SK-MEL-5 (cell line): ENCODE data around the gene UST. TPM values are rescaled to one million over a fixed set of nuclear protein-coding genes. Genes with fewer than 3 reads are reported as not detected.
"Not testable (repeated sequence)": the region's sequence is repeated elsewhere in the genome, so short reads cannot be mapped to it uniquely, and the experiment has no call there.

Source experiments
- DNase-seq: peaks from one replicate; pipeline ENCODE4 v3.0.0-alpha.2; 2016; ENCODE audit warnings: low read depth, low spot score
- in situ Hi-C: cut with HindIII; loops from 2 replicates; pipeline ENCODE4 v1.10.0; 2016; ENCODE audit warnings: low sequenced_read_pairs, high pct_unique_total_duplicates, low pct_unique_long_range_greater_than_20kb
- total RNA-seq: library from RNA; depleted of rRNA; stranded (reverse); fragments of >200 nt; shearing (Covaris generic); gene quantifications from 2 replicates; pipeline ENCODE4 v1.2.3, GENCODE V29; 2014

UST gene
- total RNA-seq, 1 experiment from 2014 or later = 15.0 TPM

- in situ Hi-C loops = no loop called here
- no peak for DNase-seq
These were observed 144.6 kb downstream of the UST start for GRCh38 chr6:148891405-148891783.

GRCh38 chr6:148892247-148892646 is 145.4 kb downstream of the UST start:
- in situ Hi-C loops = no loop called here
- DNase-seq = no peak

- in situ Hi-C loops = no loop called here
- DNase-seq = no peak
These were observed 146.2 kb downstream of the UST start for GRCh38 chr6:148893073-148893472.

GRCh38 chr6:148893481-148893880 is 146.7 kb downstream of the UST start:
- in situ Hi-C loops = no loop called here
- DNase-seq = no peak

GRCh38 chr6:148898376-148899014 is 151.7 kb downstream of the UST start:
- DNase-seq = no peak
- in situ Hi-C loops = no loop called here

GRCh38 chr6:148904896-148905870 is 158.4 kb downstream of the UST start:
- no peak for DNase-seq
- in situ Hi-C loops = no loop called here

- DNase-seq = no peak
- in situ Hi-C loops = no loop called here
These were observed 159.1 kb downstream of the UST start for GRCh38 chr6:148905901-148906300.

- no peak for DNase-seq
- in situ Hi-C loops = no loop called here
These were observed 159.6 kb downstream of the UST start for GRCh38 chr6:148906386-148906785.

GRCh38 chr6:148907573-148907972 is 160.7 kb downstream of the UST start:
- DNase-seq = no peak
- in situ Hi-C loops = no loop called here

- in situ Hi-C loops = no loop called here
- no peak for DNase-seq
These were observed 165.4 kb downstream of the UST start for GRCh38 chr6:148912252-148912651.

GRCh38 chr6:148915810-148916209 is 169.0 kb downstream of the UST start:
- no peak for DNase-seq
- in situ Hi-C loops = no loop called here

- in situ Hi-C loops, DNase-seq: not testable (repeated sequence)
These were observed 169.7 kb downstream of the UST start for GRCh38 chr6:148916485-148916884.

GRCh38 chr6:148924226-148925012 is 177.6 kb downstream of the UST start:
- no peak for DNase-seq
- in situ Hi-C loops = no loop called here

GRCh38 chr6:148925701-148926100 is 178.9 kb downstream of the UST start:
- DNase-seq = no peak
- in situ Hi-C loops = no loop called here

GRCh38 chr6:148926478-148926877 is 179.6 kb downstream of the UST start:
- no peak for DNase-seq
- in situ Hi-C loops = no loop called here

GRCh38 chr6:148927586-148927985 is 180.8 kb downstream of the UST start:
- in situ Hi-C loops = no loop called here
- DNase-seq = no peak

GRCh38 chr6:148928811-148929210 is 182.0 kb downstream of the UST start:
- in situ Hi-C loops = no loop called here
- no peak for DNase-seq

GRCh38 chr6:148932208-148932607 is 185.4 kb downstream of the UST start:
- DNase-seq = no peak
- in situ Hi-C loops = no loop called here
